GM18951 (cell line): ENCODE measurements around the gene AKAP9.
A peak's percentile ranks its signal among the peaks of the same experiment; 100 is the strongest.
"Not testable (repeated sequence)": the region's sequence is repeated elsewhere in the genome, so short reads cannot be mapped to it uniquely, and the experiment has no call there.

ENCODE experiments used
- POLR2A ChIP-seq: IDR thresholded peaks from 4 replicates; pipeline ENCODE4 v1.6.1; 2011; ENCODE audit warnings: mild to moderate bottlenecking; ENCODE audit not compliant: insufficient read length, insufficient read depth; ENCODE audit errors: extremely low read depth
- in situ Hi-C: fragments of 300-500 bp; cut with MboI; formaldehyde crosslinking; loops from one replicate; pipeline ENCODE4 v1.12.0; 2022; ENCODE audit warnings: low sequenced_read_pairs, mixed read lengths, inconsistent platforms; ENCODE audit not compliant: unreplicated experiment

The AKAP9 gene

GRCh38 chr7:92131764-92132330, 191.2 kb downstream of the AKAP9 start:
- no peak for TF ChIP-seq POLR2A
- in situ Hi-C loops = no loop called here

- no peak for TF ChIP-seq POLR2A
- in situ Hi-C loops = no loop called here
Measured at GRCh38 chr7:92133133-92133736, 192.6 kb downstream of the AKAP9 start.

- in situ Hi-C loops = no loop called here
- TF ChIP-seq POLR2A = no peak
Measured at GRCh38 chr7:92133737-92134270, 193.1 kb downstream of the AKAP9 start.

GRCh38 chr7:92134271-92135051, 193.8 kb downstream of the AKAP9 start, which contains the start of gene CYP51A1:
TSS of gene CYP51A1 (minus strand) at chr7:92134477. CDS start at chr7:92134364, 113 bp downstream.
- in situ Hi-C loops = no loop called here
- TF ChIP-seq POLR2A = peak; percentile 92

GRCh38 chr7:92135052-92135889, 194.6 kb downstream of the AKAP9 start:
- in situ Hi-C loops = no loop called here

GRCh38 chr7:92137557-92137956, 196.9 kb downstream of the AKAP9 start:
- in situ Hi-C loops = no loop called here
- no peak for TF ChIP-seq POLR2A

More at GRCh38 chr7:92135052-92135889, 194.6 kb downstream of the AKAP9 start:
- no peak for TF ChIP-seq POLR2A

- in situ Hi-C loops = no loop called here
Measured at GRCh38 chr7:92141161-92141560, 200.5 kb downstream of the AKAP9 start.

GRCh38 chr7:92142791-92143190, 202.1 kb downstream of the AKAP9 start:
- in situ Hi-C loops = not testable (repeated sequence)

More at GRCh38 chr7:92141161-92141560, 200.5 kb downstream of the AKAP9 start:
- TF ChIP-seq POLR2A = no peak

GRCh38 chr7:92143192-92143880, 202.7 kb downstream of the AKAP9 start:
- in situ Hi-C loops = not testable (repeated sequence)

GRCh38 chr7:92149736-92150239, 209.1 kb downstream of the AKAP9 start:
- TF ChIP-seq POLR2A = no peak
- in situ Hi-C loops = no loop called here

GRCh38 chr7:92150450-92151017, 209.9 kb downstream of the AKAP9 start:
- in situ Hi-C loops = no loop called here
- TF ChIP-seq POLR2A = no peak
